Measurements from ENCODE around the gene OLFM1.
"Not testable (repeated sequence)": the region's sequence is repeated elsewhere in the genome, so short reads cannot be mapped to it uniquely, and the experiment has no call there.

The OLFM1 gene

GRCh38 chr9:135109650-135110049 is 22.2 kb downstream of the OLFM1 start:
- no peak for DNase-seq

- no peak for DNase-seq
These were observed 22.9 kb downstream of the OLFM1 start for GRCh38 chr9:135110416-135110815.

- not testable (repeated sequence) for DNase-seq
These were observed 24.1 kb downstream of the OLFM1 start for GRCh38 chr9:135111600-135111999.

DNA sequence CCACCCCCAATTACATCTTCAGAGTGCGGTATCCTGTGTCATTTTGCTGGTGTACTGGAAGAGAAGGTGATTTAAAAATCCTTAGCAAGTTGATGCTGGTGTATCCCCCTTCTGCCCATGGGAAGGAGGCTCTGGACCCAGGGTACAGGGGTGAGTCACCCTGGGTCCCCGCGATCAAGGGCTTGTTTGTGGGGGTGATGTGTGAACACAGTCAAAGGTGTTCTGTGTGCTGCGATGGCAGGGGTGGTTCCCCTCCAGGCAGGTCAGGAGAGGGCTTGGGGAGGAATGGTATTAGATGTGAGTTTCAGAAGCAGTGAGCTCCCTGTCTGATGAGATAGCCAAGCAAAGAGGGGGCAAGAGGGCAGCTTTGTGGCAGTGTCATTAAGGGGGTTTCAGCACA is 28.9 kb downstream of the OLFM1 start:
- no peak for DNase-seq

- DNase-seq: no peak
These were observed 29.4 kb downstream of the OLFM1 start for GRCh38 chr9:135116881-135117280.

DNA sequence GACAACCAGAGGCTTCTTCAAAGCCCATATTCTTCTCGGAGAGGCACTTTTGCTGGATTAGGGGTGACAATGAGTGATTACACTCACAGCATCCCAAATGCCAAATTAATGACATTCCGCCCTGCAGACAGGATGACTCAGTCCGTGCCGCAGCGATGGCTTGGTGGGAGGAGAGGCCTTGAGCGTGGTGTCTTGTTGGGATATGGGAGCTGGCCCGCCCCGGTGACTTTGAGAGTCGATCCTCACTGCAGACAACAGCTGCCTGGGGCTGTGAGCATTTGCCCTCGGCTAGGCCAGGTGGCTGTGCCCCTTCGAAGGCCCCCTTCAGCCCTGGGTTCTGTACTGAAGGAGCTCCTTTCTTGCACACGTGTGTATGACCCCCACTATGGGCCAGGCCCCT is 29.8 kb downstream of the OLFM1 start:
- DNase-seq: no peak

DNA sequence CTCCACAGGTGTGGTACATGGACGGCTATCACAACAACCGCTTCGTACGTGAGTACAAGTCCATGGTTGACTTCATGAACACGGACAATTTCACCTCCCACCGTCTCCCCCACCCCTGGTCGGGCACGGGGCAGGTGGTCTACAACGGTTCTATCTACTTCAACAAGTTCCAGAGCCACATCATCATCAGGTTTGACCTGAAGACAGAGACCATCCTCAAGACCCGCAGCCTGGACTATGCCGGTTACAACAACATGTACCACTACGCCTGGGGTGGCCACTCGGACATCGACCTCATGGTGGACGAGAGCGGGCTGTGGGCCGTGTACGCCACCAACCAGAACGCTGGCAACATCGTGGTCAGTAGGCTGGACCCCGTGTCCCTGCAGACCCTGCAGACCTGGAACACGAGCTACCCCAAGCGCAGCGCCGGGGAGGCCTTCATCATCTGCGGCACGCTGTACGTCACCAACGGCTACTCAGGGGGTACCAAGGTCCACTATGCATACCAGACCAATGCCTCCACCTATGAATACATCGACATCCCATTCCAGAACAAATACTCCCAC is 32.1 kb downstream of the OLFM1 start:
- no peak for DNase-seq

DNA sequence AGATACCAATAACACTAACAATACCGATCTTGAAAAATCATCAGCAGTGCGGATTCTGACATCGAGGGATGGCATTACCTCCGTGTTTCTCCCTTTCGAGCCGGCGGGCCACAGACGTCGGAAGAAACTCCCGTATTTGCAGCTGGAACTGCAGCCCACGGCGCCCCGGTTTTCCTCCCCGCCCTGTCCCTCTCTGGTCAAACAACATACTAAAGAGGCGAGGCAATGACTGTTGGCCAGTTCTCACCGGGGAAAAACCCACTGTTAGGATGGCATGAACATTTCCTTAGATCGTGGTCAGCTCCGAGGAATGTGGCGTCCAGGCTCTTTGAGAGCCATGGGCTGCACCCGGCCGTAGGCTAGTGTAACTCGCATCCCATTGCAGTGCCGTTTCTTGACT is 32.8 kb downstream of the OLFM1 start:
- no peak for DNase-seq

GRCh38 chr9:135122316-135122715 is 34.8 kb downstream of the OLFM1 start:
- DNase-seq: no peak

DNA sequence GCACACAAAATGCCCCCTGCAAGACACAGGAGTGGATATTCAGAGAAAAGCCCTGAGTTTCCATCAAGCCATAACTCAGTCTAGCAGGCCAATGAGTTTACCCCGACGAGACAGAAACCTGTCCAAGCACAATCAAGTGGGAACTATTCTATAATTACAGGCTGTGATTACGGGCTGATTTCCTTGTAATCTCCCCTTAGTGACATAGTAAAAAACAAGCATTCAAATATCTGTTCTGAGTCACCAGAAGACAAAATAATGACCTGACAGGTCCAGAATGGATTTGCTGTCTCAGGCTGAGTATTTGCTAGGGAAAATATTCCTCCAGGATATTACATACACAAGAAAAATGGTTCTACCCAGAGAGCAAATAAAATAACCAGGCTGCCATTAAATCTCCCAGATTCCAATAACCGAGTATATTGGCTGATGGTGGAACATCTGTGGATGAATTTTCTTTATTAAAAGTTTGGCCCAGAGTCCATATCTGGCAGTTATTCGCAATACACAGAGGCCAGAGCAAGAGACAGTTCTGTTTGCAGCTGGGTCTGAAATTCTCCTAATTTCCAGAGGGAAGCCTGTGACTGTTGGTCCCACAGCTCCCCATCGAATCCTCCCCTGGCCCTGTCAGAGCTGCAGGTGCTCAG is 35.8 kb downstream of the OLFM1 start:
- DNase-seq: no peak

GRCh38 chr9:135123773-135124134 is 36.3 kb downstream of the OLFM1 start:
- DNase-seq: no peak

DNA sequence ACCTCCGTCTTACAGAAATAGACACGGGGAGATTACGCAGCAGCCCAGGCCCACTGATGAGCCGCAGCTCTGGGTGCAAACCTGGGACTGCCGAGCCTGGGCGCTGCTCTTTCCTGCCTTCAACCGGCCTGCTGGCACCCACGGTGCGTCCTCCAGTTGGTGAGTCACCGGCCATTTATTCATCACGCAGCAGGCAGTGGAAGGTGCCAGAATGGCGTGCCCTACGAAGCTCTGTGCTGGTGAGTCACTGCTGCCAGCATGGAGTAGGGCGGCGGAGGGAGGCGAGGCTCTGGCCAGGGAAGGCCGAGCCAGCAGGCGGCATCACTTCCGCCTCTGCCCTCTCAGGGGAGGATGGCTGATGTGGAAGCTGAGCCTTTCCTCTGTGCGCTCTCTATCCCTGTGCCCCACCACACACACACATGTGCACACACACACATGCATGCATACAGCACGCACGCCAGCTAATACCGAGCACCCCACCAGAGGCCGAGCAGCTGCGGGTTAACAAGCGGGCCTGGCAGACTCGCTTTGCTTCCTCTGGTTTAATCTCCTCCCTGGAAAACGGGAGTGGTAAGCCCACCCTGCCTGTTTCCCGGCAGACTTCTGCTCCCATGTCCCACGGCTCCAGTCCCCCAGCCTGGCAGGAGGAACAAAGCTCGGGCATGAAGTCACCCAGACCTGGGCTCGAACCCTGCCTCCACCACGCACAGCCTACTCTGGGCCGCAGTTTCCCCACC is 39.2 kb downstream of the OLFM1 start:
- no peak for DNase-seq

DNA sequence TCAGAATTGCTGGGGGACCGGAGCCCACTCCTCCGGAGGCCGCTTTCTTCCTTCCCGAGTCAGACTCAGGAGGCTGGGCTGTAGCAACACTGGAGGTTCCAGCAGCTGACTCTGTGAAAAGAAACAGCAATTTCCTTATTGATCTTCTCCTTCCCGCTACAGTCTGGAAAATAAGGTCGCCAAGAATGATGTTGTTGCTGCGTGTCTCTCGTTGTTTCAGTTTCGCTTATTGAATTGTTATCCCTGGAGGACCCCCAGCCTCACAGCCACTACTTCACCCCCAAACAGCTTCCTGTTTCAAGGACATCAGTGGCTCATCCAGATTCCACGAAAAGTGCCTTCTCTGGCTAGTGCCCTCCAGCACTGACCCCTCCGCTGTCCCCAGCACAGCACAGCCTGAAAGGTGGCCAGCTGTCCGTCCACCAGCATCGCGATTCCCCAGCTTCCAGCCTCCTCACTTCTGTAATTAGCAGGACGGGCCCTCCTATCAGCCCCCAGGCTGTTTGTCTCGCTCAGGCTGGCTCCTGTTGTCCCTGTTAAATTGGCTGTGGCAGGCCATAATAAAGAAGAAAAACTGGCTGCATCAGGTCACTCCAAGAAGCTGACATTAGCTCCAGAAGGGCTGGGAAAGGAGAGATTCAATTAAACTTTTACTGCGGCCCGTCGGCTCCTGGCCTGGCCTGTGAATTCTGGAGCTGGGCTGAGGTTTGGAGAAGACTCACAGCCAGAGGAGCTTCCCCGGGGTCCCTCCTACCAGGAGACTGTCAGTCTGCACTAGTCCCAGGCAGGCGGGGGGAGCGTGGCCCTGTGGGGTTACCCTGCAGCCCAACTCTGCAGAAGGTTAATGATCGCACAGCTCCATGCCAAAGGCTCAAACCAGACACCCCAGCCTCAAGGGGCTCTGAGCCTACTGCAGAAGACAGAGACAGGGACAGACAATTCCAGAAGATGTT is 40.5 kb downstream of the OLFM1 start:
- DNase-seq: no peak

- no peak for DNase-seq
These were observed 41.7 kb downstream of the OLFM1 start for GRCh38 chr9:135129137-135129695.

GRCh38 chr9:135130207-135130976 is 42.9 kb downstream of the OLFM1 start:
- no peak for DNase-seq

DNA sequence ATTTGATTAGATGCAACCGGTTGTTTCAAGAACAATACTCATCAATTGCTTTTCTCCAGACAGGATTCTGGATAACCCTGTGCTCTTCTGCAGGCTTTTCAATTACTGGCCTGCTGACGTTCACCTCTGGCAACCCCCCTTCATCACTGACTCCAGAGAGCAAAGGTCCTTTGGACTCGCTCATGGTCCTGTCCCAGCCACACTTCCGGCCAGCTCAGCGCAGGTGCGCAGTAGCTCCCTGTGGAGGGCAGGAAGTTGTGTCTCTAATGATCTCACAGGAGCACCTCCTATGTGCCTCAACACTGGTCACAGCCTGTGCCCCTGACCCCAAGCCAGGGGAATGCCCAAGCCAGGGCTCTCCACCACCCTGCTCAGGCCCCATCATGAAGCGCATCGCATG is 44.0 kb downstream of the OLFM1 start:
- no peak for DNase-seq

- DNase-seq: no peak
These were observed 44.5 kb downstream of the OLFM1 start for GRCh38 chr9:135132008-135132407.

DNA sequence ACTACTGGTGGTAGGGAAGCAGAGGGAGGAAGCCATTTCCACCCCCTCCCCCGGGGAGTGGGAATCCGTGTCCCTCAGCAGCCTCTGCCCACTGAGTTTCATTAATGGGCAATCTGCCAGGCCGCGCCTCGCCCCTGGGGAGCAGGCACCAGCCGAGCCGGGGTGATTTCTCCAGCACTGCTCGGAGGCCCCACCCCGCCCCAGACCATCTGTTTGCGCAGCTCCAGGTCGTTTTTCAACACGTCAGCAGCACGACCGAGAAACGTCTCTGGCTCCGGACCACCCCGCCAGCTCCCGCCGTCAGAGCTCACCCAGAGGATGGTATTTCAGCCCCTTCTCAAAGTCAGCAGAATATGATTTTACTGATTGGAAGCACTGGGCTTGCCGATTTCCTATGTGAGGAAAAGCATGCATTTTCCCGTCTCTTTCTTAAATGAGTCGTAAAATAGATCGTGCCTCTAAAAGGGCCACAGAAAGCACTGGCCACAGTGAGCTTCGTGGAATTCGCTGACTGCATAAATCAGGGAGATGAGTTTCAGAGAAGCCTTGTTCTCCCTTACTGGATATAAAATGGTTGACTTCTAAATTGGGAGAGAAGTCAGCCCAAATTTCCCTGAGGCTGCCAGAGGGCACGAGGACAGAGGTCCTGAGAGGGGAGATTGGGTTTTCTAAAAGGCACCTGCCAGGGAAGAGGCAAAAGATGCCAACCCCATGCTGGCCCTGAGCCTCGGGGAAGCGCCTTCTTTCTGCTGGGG is 47.0 kb downstream of the OLFM1 start:
- no peak for DNase-seq

- DNase-seq: no peak
These were observed 47.9 kb downstream of the OLFM1 start for GRCh38 chr9:135135171-135135928.

DNA sequence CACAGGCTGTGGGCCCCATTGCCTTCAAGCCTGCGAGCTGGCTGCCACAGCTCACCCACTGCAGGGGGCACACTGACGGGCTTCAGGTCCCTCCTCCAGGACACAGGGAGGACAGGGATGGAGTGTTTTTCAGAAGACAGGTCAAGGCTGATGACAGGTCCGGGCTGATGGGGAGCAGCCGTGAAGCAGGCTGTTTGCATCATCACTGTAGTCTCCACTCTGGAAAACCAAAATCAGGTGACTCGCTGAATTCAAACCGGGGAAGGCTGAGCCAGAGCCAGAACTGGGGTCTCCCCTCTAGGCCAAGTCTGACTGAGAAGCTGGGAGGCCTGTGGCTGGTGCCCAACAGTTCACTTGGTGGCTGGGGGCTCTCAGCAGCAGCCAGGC is 48.5 kb downstream of the OLFM1 start:
- no peak for DNase-seq

- no peak for DNase-seq
These were observed 49.0 kb downstream of the OLFM1 start for GRCh38 chr9:135136481-135136880.
